Measurements from ENCODE around the gene HHEX. TPM values are rescaled to one million over a fixed set of nuclear protein-coding genes. Genes with fewer than 3 reads are reported as not detected.

Gene HHEX
- total RNA-seq, 1 experiment from 2014 or later: 0.19 TPM

DNA sequence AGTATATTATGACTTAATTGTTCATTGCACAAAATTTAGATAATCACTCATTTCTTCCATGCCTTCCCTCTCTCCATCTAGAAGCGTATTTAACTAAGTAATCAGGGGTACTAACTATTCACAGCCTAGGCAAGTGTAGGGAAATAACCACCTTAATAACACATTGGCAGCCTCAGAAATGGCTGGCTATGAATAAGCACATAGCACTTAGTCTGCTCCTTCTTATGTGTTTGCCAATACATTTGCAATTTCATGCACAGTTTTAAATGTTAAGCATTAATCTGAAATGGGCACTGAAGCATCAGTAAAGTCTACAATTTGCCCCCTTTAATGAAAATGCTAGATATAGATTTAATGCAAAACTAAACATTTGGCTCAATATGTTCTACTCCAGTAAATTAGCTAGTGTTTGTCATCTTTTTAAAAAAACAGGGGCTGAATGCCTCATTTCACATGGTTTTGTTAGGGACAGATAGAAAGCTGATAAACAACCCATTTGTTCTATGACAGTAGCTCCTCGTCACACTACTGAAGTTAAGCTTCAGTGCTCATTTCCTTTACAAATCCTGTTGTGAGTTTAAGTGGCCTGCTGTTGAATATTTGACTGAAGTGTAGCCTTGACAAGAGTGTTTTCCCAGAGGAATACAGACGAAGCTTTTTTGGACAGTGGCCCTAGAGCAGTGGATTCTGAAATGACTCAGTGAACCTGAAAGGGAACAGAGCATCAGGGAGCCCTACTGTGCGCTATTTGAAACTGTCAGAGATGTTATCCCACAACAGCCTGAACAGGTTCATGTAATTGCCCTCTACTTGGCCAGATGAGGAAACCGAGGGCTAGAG, 30.5 kb downstream of the HHEX start:
- ChIA-PET CTCF (interaction anchor here (0.5 to 0.7 kb wide), 2 partner anchors 10 to 330 kb away, joined by 3 read pairs; no protein-coding TSS in a partner anchor), POLR2A (interaction anchor here (0.6 kb wide), 2 partner anchors 42 to 543 kb away, joined by 3 to 4 read pairs; no protein-coding TSS in a partner anchor)
- intact Hi-C loops (cut with micrococcal nuclease): no loop called here
- no TSS peak for BruUV-seq (replicated peaks)
- DNase-seq (ENCODE audit: unreplicated experiment): no peak
- TF ChIP-seq, protein P1, sequence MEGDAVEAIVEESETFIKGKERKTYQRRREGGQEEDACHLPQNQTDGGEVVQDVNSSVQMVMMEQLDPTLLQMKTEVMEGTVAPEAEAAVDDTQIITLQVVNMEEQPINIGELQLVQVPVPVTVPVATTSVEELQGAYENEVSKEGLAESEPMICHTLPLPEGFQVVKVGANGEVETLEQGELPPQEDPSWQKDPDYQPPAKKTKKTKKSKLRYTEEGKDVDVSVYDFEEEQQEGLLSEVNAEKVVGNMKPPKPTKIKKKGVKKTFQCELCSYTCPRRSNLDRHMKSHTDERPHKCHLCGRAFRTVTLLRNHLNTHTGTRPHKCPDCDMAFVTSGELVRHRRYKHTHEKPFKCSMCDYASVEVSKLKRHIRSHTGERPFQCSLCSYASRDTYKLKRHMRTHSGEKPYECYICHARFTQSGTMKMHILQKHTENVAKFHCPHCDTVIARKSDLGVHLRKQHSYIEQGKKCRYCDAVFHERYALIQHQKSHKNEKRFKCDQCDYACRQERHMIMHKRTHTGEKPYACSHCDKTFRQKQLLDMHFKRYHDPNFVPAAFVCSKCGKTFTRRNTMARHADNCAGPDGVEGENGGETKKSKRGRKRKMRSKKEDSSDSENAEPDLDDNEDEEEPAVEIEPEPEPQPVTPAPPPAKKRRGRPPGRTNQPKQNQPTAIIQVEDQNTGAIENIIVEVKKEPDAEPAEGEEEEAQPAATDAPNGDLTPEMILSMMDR (IDR thresholded peaks at IDR 0.05; ENCODE audit: unreplicated experiment): no peak
- Mint-ChIP-seq H3K9me3 (ENCODE audit: unreplicated experiment) (no peaks in the 10 kb centered on the region), H3K27ac (ENCODE audit: low read depth, unreplicated experiment) (no peak overlapping the region), H3K4me3 (ENCODE audit: unreplicated experiment) (no peak overlapping the region), H3K36me3 (ENCODE audit: insufficient read depth, unreplicated experiment) (no peaks in the 10 kb centered on the region), H3K27me3 (ENCODE audit: insufficient read depth, unreplicated experiment) (no peaks in the 10 kb centered on the region), H3K4me1 (ENCODE audit: insufficient read depth, unreplicated experiment) (no peaks in the 10 kb centered on the region)

DNA sequence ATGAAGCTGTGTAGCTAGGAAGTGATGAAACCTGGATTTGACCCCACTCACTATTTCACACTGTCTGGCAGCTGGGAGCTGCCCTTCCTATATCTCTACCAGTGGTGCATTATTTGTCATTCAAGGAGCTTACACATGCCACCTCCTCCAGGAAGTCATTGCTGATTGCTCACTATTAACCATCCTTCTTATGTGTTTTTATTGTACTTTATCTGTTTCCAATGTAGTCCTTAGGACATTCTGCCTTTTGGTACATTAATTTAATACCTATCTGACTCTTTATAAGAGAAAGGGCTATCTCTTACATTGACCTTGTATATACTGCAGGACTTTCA, 31.0 kb downstream of the HHEX start:
- no peak for DNase-seq (ENCODE audit: unreplicated experiment)
- Mint-ChIP-seq H3K9me3 (ENCODE audit: unreplicated experiment) (no peaks in the 10 kb centered on the region), H3K36me3 (ENCODE audit: insufficient read depth, unreplicated experiment) (no peaks in the 10 kb centered on the region), H3K27ac (ENCODE audit: low read depth, unreplicated experiment) (no peak overlapping the region), H3K4me3 (ENCODE audit: unreplicated experiment) (no peak overlapping the region), H3K27me3 (ENCODE audit: insufficient read depth, unreplicated experiment) (no peaks in the 10 kb centered on the region), H3K4me1 (ENCODE audit: insufficient read depth, unreplicated experiment) (no peaks in the 10 kb centered on the region)
- TF ChIP-seq, protein P1 (IDR thresholded peaks at IDR 0.05; ENCODE audit: unreplicated experiment): no peak
- POLR2A ChIA-PET: interaction anchor here (0.6 kb wide), 1 partner anchor 544 kb away, joined by 4 read pairs; no protein-coding TSS in a partner anchor
- CTCF ChIA-PET: interaction anchor here (0.5 kb wide), 1 partner anchor 329 kb away, joined by 3 read pairs; no protein-coding TSS in a partner anchor
- intact Hi-C loops (cut with micrococcal nuclease): no loop called here
- no TSS peak for BruUV-seq (replicated peaks)

DNA sequence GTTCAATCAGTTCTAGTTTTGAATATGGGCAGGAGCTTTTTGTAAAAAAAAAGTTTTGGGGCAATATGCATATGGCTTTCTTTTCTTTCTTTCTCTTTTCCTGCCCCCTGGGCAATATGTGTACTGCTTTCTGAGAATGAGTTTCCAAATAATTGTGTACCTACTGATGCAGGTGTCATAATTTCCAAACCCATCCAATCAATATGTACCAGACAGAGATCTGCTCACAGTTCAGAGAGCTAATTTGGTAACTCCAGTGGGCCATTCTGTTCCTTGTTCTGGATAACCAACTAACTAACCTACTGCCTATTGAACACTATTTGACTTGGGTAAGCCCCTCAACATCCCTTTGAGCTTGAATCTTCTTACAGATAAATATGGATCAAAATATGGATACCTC, 32.6 kb downstream of the HHEX start:
- Mint-ChIP-seq H3K27me3 (ENCODE audit: insufficient read depth, unreplicated experiment) (no peaks in the 10 kb centered on the region), H3K9me3 (ENCODE audit: unreplicated experiment) (no peaks in the 10 kb centered on the region), H3K4me3 (ENCODE audit: unreplicated experiment) (no peak overlapping the region), H3K4me1 (ENCODE audit: insufficient read depth, unreplicated experiment) (no peaks in the 10 kb centered on the region), H3K36me3 (ENCODE audit: insufficient read depth, unreplicated experiment) (no peaks in the 10 kb centered on the region), H3K27ac (ENCODE audit: low read depth, unreplicated experiment) (no peak overlapping the region)
- no peak for DNase-seq (ENCODE audit: unreplicated experiment)
- ChIA-PET CTCF (no interaction called here), POLR2A (interaction anchor here (1.0 kb wide), 1 partner anchor 11 kb away, joined by 3 read pairs; no protein-coding TSS in a partner anchor)
- TF ChIP-seq, protein P1 (IDR thresholded peaks at IDR 0.05; ENCODE audit: unreplicated experiment): no peak
- no TSS peak for BruUV-seq (replicated peaks)
- intact Hi-C loops (cut with micrococcal nuclease): no loop called here

DNA sequence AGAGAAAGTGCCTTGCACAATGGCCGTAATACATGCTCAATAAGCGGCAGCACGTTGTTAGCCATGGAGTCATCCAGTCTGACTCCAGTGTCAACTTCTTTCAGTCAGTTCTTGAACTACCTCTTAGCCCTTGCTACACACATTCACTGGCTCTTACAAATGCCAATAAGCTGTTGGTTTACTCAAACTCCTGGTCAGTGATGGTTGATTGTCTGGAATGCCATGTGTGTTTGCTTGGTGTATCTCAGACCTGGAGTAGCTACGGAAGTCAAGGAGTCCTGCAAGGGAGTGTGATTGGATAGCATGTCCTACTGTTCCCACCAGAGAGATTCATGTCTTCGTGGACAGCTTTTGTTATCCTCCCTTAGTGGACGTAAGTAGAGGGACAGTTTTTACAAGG, 37.4 kb downstream of the HHEX start:
- no peaks in the 10 kb centered on the region for H3K9me3 Mint-ChIP-seq (ENCODE audit: unreplicated experiment)
- H3K36me3 Mint-ChIP-seq (ENCODE audit: insufficient read depth, unreplicated experiment): no peaks in the 10 kb centered on the region
- H3K27ac Mint-ChIP-seq (ENCODE audit: low read depth, unreplicated experiment): no peak overlapping the region
- H3K4me1 Mint-ChIP-seq (ENCODE audit: insufficient read depth, unreplicated experiment): no peaks in the 10 kb centered on the region
- POLR2A ChIA-PET: no interaction called here
- CTCF ChIA-PET: no interaction called here
- H3K27me3 Mint-ChIP-seq (ENCODE audit: insufficient read depth, unreplicated experiment): peaks cover 13% of the 10 kb centered on the region
- TF ChIP-seq, protein P1 (IDR thresholded peaks at IDR 0.05; ENCODE audit: unreplicated experiment): no peak
- DNase-seq (ENCODE audit: unreplicated experiment): no peak
- intact Hi-C loops (cut with micrococcal nuclease): no loop called here
- no peak overlapping the region for H3K4me3 Mint-ChIP-seq (ENCODE audit: unreplicated experiment)
- BruUV-seq (replicated peaks): no TSS peak
